Neutrophil (primary cell): ENCODE measurements around the gene ZBTB48.
A peak's percentile ranks its signal among the peaks of the same experiment; 100 is the strongest.
"Not testable (repeated sequence)": the region's sequence is repeated elsewhere in the genome, so short reads cannot be mapped to it uniquely, and the experiment has no call there.

Experiments used
- H3K27ac ChIP-seq: fragments of 200-600 bp; sonication (generic); 2 replicates; pipeline ENCODE4 v1.5.1; 2016; ENCODE audit warnings: mild to moderate bottlenecking, moderate library complexity
- H3K27me3 ChIP-seq: fragments of 200-600 bp; sonication (generic); 2 replicates; pipeline ENCODE4 v1.6.0; 2016; ENCODE audit warnings: mild to moderate bottlenecking
- H3K36me3 ChIP-seq: fragments of 200-600 bp; sonication (generic); 2 replicates; pipeline ENCODE4 v1.5.1; 2017
- H3K4me1 ChIP-seq, 2 experiments: fragments of 200-600 bp in 1 of 2; sonication (generic) in 1 of 2; 1 replicate in 1 of 2; 2 replicates in 1 of 2; pipeline versions ENCODE4 v1.5.1 to v1.6.1; 2013 to 2016; ENCODE audit warnings: low read depth in 1 of 2, low read length in 1 of 2, mild to moderate bottlenecking in 1 of 2, moderate library complexity in 1 of 2; ENCODE audit not compliant: control insufficient read depth in 1 of 2, insufficient read depth in 1 of 2
- H3K4me3 ChIP-seq, 2 experiments: fragments of 200-600 bp in 1 of 2; sonication (generic) in 1 of 2; 1 replicate in 1 of 2; 2 replicates in 1 of 2; pipeline ENCODE4 v1.5.1; 2013 to 2016; ENCODE audit warnings: low read depth in 1 of 2, low read length in 1 of 2, mild to moderate bottlenecking in 1 of 2, moderate library complexity in 1 of 2
- H3K9me3 ChIP-seq: fragments of 200-600 bp; sonication (generic); 2 replicates; pipeline ENCODE4 v1.5.1; 2016
- CTCF ChIP-seq: fragments of 200-600 bp; sonication (generic); IDR thresholded peaks from 2 replicates; pipeline ENCODE4 v1.5.1; 2016; ENCODE audit warnings: antibody characterized with exemption

The ZBTB48 gene

GRCh38 chr1:6599141-6599975 is 19.6 kb downstream of the ZBTB48 start:
- H3K4me1 ChIP-seq, result peaks cover 56 to 79% of the 10 kb centered on the region in 2 experiments
- peaks cover 49% of the 10 kb centered on the region for H3K36me3 ChIP-seq
- no peaks in the 10 kb centered on the region for H3K27me3 ChIP-seq
- peak overlapping the region; percentile 98 to 100 for H3K4me3 ChIP-seq
- TF ChIP-seq CTCF, result no peak
- H3K9me3 ChIP-seq, result no peaks in the 10 kb centered on the region
- peak overlapping the region; percentile 94 for H3K27ac ChIP-seq

- Histone ChIP-seq H3K4me1 (peaks cover 54 to 76% of the 10 kb centered on the region in 2 experiments), H3K36me3 (peaks cover 42% of the 10 kb centered on the region), H3K27ac (peak overlapping the region; percentile 94), H3K4me3 (peak overlapping the region; percentile 98 to 100)
- not testable (repeated sequence) for H3K9me3 ChIP-seq, H3K27me3 ChIP-seq
Measured at GRCh38 chr1:6599991-6600390, 20.2 kb downstream of the ZBTB48 start.

- TF ChIP-seq CTCF, result no peak
- peaks cover 50 to 70% of the 10 kb centered on the region in 2 experiments for H3K4me1 ChIP-seq
- H3K9me3 ChIP-seq, result no peaks in the 10 kb centered on the region
- H3K36me3 ChIP-seq, result peaks cover 37% of the 10 kb centered on the region
- H3K27ac ChIP-seq, result peak overlapping the region; percentile 94
- H3K4me3 ChIP-seq, result peak overlapping the region; percentile 98 to 100
- no peaks in the 10 kb centered on the region for H3K27me3 ChIP-seq
Measured at GRCh38 chr1:6600410-6601048, 20.7 kb downstream of the ZBTB48 start.

GRCh38 chr1:6601049-6601922 is 21.5 kb downstream of the ZBTB48 start:
- H3K4me3 ChIP-seq, result peak overlapping the region; percentile 98 to 100
- TF ChIP-seq CTCF, result no peak
- no peaks in the 10 kb centered on the region for H3K9me3 ChIP-seq
- H3K36me3 ChIP-seq, result peaks cover 29% of the 10 kb centered on the region
- peaks cover 42 to 64% of the 10 kb centered on the region in 2 experiments for H3K4me1 ChIP-seq
- H3K27me3 ChIP-seq, result no peaks in the 10 kb centered on the region
- peak overlapping the region; percentile 94 for H3K27ac ChIP-seq

- no peak for TF ChIP-seq CTCF
- Histone ChIP-seq H3K4me1 (peaks cover 34 to 56% of the 10 kb centered on the region in 2 experiments), H3K9me3 (no peaks in the 10 kb centered on the region), H3K36me3 (peaks cover 21% of the 10 kb centered on the region), H3K27me3 (no peaks in the 10 kb centered on the region), H3K4me3 (peak overlapping the region; percentile 98 to 100), H3K27ac (peak overlapping the region; percentile 94)
Measured at GRCh38 chr1:6601923-6602668, 22.3 kb downstream of the ZBTB48 start.
